ENCODE measurements around the gene TADA3. TPM values are rescaled to one million over a fixed set of nuclear protein-coding genes. Genes with fewer than 3 reads are reported as not detected.

TADA3 gene
- total and polyA plus RNA-seq, 2 experiments from 2014 or later, result 29.1 to 61.7 TPM

DNA sequence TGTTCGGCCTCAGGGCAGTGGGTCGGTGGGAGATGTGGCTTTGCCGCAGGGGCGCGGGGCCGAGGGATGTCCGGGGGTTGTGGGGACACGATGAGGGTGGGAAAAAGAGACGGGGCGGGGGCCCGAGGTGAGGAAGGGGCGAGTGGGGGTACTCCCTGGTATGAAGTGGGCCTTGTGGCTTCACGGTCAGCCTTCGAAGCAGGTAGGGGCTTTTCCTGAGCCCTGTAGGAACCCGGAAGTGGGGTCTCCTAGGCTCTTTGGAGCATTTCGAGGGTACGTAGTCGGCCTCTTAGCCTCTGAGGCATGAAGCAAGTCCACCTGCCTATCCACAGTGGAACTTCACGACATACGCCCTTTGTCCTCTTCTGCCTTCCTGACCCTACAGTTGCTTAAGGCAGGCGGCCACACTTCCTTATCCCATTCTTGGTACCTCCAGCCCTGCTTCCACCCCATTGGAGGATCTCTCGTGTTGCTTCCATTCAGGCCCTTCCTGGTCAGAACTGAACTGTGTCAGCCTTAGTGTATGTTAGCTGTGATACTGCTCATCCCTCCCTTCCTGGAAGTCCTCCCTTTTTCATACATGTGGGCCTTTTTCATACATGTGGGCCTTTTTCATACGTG lies 998 bp upstream of the TADA3 start (continued):
- TF ChIP-seq, protein P1, sequence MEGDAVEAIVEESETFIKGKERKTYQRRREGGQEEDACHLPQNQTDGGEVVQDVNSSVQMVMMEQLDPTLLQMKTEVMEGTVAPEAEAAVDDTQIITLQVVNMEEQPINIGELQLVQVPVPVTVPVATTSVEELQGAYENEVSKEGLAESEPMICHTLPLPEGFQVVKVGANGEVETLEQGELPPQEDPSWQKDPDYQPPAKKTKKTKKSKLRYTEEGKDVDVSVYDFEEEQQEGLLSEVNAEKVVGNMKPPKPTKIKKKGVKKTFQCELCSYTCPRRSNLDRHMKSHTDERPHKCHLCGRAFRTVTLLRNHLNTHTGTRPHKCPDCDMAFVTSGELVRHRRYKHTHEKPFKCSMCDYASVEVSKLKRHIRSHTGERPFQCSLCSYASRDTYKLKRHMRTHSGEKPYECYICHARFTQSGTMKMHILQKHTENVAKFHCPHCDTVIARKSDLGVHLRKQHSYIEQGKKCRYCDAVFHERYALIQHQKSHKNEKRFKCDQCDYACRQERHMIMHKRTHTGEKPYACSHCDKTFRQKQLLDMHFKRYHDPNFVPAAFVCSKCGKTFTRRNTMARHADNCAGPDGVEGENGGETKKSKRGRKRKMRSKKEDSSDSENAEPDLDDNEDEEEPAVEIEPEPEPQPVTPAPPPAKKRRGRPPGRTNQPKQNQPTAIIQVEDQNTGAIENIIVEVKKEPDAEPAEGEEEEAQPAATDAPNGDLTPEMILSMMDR (conservative IDR thresholded peaks at IDR 0.05; ENCODE audit: low read depth in 2 of 2), result no peak

DNA sequence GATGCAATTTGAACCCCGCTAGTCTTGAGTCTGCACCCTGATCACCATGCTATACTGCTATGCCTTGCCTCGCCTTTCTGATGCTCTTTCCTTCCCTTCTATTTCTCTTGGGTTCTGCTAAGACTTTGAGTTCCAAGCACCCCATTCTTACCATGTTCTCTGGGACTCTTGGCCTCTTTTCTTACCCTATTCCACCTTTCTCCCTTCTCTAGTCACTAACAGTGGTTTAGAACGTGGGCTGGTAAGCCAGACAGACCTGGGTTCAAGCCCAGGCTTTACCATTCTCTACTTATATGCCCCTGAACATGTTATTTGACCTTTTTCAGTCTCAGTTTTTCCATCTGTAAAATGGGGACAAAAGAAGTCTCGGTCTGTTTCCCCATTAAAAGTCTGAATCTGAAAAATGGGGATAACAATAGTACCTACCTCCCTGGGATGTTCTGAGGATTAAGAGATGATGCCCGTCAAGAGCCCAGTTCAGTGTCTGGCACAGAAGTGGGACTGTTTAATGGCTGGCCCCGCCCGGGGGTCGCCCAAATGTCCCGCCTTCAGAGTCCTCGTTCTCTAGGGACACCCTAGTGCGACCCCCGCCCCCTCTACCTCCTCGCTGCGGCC lies 376 bp downstream of the TADA3 start:
- Mint-ChIP-seq H3K4me1 (peaks cover 14% of the 10 kb centered on the region), H3K27ac (peak overlapping the region; percentile 92), H3K9me3 (no peaks in the 10 kb centered on the region), H3K36me3 (ENCODE audit: low read depth) (peaks cover 53% of the 10 kb centered on the region), H3K27me3 (ENCODE audit: insufficient read depth, low read depth, poor library complexity) (peaks cover 12% of the 10 kb centered on the region), H3K4me3 (peak overlapping the region; percentile 97)
- H3K4me2 ChIP-seq, result peak overlapping the region; percentile 99
- peaks cover 15% of the 10 kb centered on the region; the same call in 1 of the 2 replicates for H3F3A ChIP-seq (replicated peaks; ENCODE audit: low read depth)
- 0 out of 2 replicates have a peak, but pooled peaks cover 3% of the 10 kb centered on the region for H3K9me2 ChIP-seq (ENCODE audit: insufficient read depth)
- H3K27ac ChIP-seq (ENCODE audit: low read depth), result peak overlapping the region; percentile 99
- H2AFZ ChIP-seq, result peak overlapping the region; percentile 57; the same call in 1 of the 2 replicates
- H3K4me3 ChIP-seq, result peak overlapping the region; percentile 92
- peaks cover 4% of the 10 kb centered on the region; the same call in 1 of the 2 replicates for H3K36me3 ChIP-seq (ENCODE audit: insufficient read depth)
- H3K4me1 ChIP-seq (ENCODE audit: insufficient read depth), result peaks cover 6% of the 10 kb centered on the region
- DNase-seq (ENCODE audit: low spot score), result no peak
- no peaks in the 10 kb centered on the region for H3K27me3 ChIP-seq (ENCODE audit: insufficient read depth)
- no peaks in the 10 kb centered on the region; the same call in 1 of the 2 replicates for H4K20me1 ChIP-seq (replicated peaks; ENCODE audit: insufficient read depth)
- peaks cover 39% of the 10 kb centered on the region for H3K79me2 ChIP-seq (replicated peaks; ENCODE audit: insufficient read depth)
- ATAC-seq, result no peak
- TF ChIP-seq CREB1 (CRISPR knock-in tag; IDR thresholded peaks at IDR 0.05; ENCODE audit: low read depth), result no peak
- no peak for TF ChIP-seq EZH2phosphoT487 (IDR thresholded peaks at IDR 0.05; ENCODE audit: unreplicated experiment)
- no peak for TF ChIP-seq STAT1 (IDR thresholded peaks at IDR 0.05; ENCODE audit: unreplicated experiment)
- no peak for TF ChIP-seq JUNB (IDR thresholded peaks at IDR 0.05; ENCODE audit: unreplicated experiment)
- TF ChIP-seq, protein P2, sequence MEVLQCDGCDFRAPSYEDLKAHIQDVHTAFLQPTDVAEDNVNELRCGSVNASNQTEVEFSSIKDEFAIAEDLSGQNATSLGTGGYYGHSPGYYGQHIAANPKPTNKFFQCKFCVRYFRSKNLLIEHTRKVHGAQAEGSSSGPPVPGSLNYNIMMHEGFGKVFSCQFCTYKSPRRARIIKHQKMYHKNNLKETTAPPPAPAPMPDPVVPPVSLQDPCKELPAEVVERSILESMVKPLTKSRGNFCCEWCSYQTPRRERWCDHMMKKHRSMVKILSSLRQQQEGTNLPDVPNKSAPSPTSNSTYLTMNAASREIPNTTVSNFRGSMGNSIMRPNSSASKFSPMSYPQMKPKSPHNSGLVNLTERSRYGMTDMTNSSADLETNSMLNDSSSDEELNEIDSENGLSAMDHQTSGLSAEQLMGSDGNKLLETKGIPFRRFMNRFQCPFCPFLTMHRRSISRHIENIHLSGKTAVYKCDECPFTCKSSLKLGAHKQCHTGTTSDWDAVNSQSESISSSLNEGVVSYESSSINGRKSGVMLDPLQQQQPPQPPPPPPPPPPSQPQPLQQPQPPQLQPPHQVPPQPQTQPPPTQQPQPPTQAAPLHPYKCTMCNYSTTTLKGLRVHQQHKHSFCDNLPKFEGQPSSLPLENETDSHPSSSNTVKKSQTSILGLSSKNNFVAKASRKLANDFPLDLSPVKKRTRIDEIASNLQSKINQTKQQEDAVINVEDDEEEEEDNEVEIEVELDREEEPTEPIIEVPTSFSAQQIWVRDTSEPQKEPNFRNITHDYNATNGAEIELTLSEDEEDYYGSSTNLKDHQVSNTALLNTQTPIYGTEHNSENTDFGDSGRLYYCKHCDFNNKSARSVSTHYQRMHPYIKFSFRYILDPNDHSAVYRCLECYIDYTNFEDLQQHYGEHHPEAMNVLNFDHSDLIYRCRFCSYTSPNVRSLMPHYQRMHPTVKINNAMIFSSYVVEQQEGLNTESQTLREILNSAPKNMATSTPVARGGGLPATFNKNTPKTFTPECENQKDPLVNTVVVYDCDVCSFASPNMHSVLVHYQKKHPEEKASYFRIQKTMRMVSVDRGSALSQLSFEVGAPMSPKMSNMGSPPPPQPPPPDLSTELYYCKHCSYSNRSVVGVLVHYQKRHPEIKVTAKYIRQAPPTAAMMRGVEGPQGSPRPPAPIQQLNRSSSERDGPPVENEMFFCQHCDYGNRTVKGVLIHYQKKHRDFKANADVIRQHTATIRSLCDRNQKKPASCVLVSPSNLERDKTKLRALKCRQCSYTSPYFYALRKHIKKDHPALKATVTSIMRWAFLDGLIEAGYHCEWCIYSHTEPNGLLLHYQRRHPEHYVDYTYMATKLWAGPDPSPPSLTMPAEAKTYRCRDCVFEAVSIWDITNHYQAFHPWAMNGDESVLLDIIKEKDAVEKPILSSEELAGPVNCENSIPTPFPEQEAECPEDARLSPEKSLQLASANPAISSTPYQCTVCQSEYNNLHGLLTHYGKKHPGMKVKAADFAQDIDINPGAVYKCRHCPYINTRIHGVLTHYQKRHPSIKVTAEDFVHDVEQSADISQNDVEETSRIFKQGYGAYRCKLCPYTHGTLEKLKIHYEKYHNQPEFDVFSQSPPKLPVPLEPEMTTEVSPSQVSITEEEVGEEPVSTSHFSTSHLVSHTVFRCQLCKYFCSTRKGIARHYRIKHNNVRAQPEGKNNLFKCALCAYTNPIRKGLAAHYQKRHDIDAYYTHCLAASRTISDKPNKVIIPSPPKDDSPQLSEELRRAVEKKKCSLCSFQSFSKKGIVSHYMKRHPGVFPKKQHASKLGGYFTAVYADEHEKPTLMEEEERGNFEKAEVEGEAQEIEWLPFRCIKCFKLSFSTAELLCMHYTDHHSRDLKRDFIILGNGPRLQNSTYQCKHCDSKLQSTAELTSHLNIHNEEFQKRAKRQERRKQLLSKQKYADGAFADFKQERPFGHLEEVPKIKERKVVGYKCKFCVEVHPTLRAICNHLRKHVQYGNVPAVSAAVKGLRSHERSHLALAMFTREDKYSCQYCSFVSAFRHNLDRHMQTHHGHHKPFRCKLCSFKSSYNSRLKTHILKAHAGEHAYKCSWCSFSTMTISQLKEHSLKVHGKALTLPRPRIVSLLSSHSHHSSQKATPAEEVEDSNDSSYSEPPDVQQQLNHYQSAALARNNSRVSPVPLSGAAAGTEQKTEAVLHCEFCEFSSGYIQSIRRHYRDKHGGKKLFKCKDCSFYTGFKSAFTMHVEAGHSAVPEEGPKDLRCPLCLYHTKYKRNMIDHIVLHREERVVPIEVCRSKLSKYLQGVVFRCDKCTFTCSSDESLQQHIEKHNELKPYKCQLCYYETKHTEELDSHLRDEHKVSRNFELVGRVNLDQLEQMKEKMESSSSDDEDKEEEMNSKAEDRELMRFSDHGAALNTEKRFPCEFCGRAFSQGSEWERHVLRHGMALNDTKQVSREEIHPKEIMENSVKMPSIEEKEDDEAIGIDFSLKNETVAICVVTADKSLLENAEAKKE (CRISPR knock-in tag; IDR thresholded peaks at IDR 0.05), result no peak
- no peak for TF ChIP-seq NANOG (IDR thresholded peaks at IDR 0.05; ENCODE audit: borderline replicate concordance)
- TF ChIP-seq, protein P1 (conservative IDR thresholded peaks at IDR 0.05; ENCODE audit: low read depth in 2 of 2), result no peak
- TF ChIP-seq ZNF114 (CRISPR knock-in tag; IDR thresholded peaks at IDR 0.05), result no peak
- TF ChIP-seq, protein P3, sequence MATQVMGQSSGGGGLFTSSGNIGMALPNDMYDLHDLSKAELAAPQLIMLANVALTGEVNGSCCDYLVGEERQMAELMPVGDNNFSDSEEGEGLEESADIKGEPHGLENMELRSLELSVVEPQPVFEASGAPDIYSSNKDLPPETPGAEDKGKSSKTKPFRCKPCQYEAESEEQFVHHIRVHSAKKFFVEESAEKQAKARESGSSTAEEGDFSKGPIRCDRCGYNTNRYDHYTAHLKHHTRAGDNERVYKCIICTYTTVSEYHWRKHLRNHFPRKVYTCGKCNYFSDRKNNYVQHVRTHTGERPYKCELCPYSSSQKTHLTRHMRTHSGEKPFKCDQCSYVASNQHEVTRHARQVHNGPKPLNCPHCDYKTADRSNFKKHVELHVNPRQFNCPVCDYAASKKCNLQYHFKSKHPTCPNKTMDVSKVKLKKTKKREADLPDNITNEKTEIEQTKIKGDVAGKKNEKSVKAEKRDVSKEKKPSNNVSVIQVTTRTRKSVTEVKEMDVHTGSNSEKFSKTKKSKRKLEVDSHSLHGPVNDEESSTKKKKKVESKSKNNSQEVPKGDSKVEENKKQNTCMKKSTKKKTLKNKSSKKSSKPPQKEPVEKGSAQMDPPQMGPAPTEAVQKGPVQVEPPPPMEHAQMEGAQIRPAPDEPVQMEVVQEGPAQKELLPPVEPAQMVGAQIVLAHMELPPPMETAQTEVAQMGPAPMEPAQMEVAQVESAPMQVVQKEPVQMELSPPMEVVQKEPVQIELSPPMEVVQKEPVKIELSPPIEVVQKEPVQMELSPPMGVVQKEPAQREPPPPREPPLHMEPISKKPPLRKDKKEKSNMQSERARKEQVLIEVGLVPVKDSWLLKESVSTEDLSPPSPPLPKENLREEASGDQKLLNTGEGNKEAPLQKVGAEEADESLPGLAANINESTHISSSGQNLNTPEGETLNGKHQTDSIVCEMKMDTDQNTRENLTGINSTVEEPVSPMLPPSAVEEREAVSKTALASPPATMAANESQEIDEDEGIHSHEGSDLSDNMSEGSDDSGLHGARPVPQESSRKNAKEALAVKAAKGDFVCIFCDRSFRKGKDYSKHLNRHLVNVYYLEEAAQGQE (IDR thresholded peaks at IDR 0.05; ENCODE audit: unreplicated experiment), result no peak

All from GM23338 (cell line).